HepG2 (cell line): ENCODE measurements around the gene PCGF2. TPM values are rescaled to one million over a fixed set of nuclear protein-coding genes. Genes with fewer than 3 reads are reported as not detected.

Experiments used
- ATF2 ChIP-seq: sonication (generic); formaldehyde crosslinking; IDR thresholded peaks from 2 replicates; pipeline ENCODE4 v1.4.0; 2020; ENCODE audit warnings: missing genetic modification reagents
- CREM ChIP-seq, 2 experiments: sonication (generic) in 1 of 2; formaldehyde crosslinking in 1 of 2; IDR thresholded peaks; 2 replicates each; pipeline versions ENCODE4 v1.4.0 to v1.6.1; 2016 to 2020; ENCODE audit warnings: antibody characterized with exemption in 1 of 2, mild to moderate bottlenecking in 1 of 2, missing genetic modification reagents in 1 of 2
- EED ChIP-seq: sonication (generic); formaldehyde crosslinking; IDR thresholded peaks from 2 replicates; pipeline ENCODE4 v1.5.0; 2020; ENCODE audit warnings: mild to moderate bottlenecking, missing genetic modification reagents
- ELK4 ChIP-seq: sonication (generic); formaldehyde crosslinking; IDR thresholded peaks from 2 replicates; pipeline ENCODE4 v1.9.0; 2021; ENCODE audit warnings: missing genetic modification reagents, borderline replicate concordance
- GMEB1 ChIP-seq: sonication (generic); formaldehyde crosslinking; IDR thresholded peaks from 2 replicates; pipeline ENCODE4 v1.5.1; 2020; ENCODE audit warnings: missing genetic modification reagents, mild to moderate bottlenecking, borderline replicate concordance
- HDAC1 ChIP-seq: sonication (generic); formaldehyde crosslinking; IDR thresholded peaks from 2 replicates; pipeline ENCODE4 v1.5.1; 2020; ENCODE audit warnings: mild to moderate bottlenecking, missing genetic modification reagents
- HOXD1 ChIP-seq: sonication (generic); formaldehyde crosslinking; IDR thresholded peaks from 2 replicates; pipeline ENCODE4 v1.5.0; 2020; ENCODE audit warnings: missing genetic modification reagents
- IRF2 ChIP-seq: IDR thresholded peaks from 2 replicates; pipeline ENCODE4 v1.6.1; 2018; ENCODE audit warnings: missing genetic modification reagents, missing compliant biosample characterization
- NFE2L2 ChIP-seq: fragments of 150-350 bp; IDR thresholded peaks from 2 replicates; pipeline ENCODE4 v1.6.1; 2014; ENCODE audit warnings: low read length
- PAF1 ChIP-seq: IDR thresholded peaks from 2 replicates; pipeline ENCODE4 v1.6.1; 2016; ENCODE audit warnings: missing genetic modification reagents, missing compliant biosample characterization
- PHF8 ChIP-seq: sonication (generic); formaldehyde crosslinking; IDR thresholded peaks from 2 replicates; pipeline ENCODE4 v1.5.0; 2020; ENCODE audit warnings: missing genetic modification reagents
- RARG ChIP-seq: sonication (generic); formaldehyde crosslinking; IDR thresholded peaks from 2 replicates; pipeline ENCODE4 v1.4.0; 2020; ENCODE audit warnings: low read depth, mild to moderate bottlenecking, missing genetic modification reagents
- TAF15 ChIP-seq: fragments of 200-400 bp; formaldehyde crosslinking; IDR thresholded peaks from one replicate; pipeline ENCODE4 v1.6.1; 2018; ENCODE audit warnings: mild to moderate bottlenecking, low read depth, low read length; ENCODE audit not compliant: poor library complexity, severe bottlenecking
- ZGPAT ChIP-seq: IDR thresholded peaks from 2 replicates; pipeline ENCODE4 v1.6.1; 2016; ENCODE audit warnings: mild to moderate bottlenecking
- ZNF281 ChIP-seq: sonication (generic); formaldehyde crosslinking; IDR thresholded peaks from 2 replicates; pipeline ENCODE4 v1.4.0; 2020; ENCODE audit warnings: missing genetic modification reagents, borderline replicate concordance
- ZNF33A ChIP-seq: sonication (generic); formaldehyde crosslinking; IDR thresholded peaks from 2 replicates; pipeline ENCODE4 v1.5.1; 2020; ENCODE audit warnings: missing genetic modification reagents, mild to moderate bottlenecking, moderate library complexity, borderline replicate concordance
- ZNF34 ChIP-seq: sonication (generic); formaldehyde crosslinking; IDR thresholded peaks from 2 replicates; pipeline ENCODE4 v1.4.0; 2020; ENCODE audit warnings: mild to moderate bottlenecking, missing genetic modification reagents, borderline replicate concordance
- ZNF460 ChIP-seq: sonication (generic); formaldehyde crosslinking; IDR thresholded peaks from 2 replicates; pipeline ENCODE4 v1.5.1; 2020; ENCODE audit warnings: missing genetic modification reagents, mild to moderate bottlenecking, borderline replicate concordance
- ZNF496 ChIP-seq: sonication (generic); formaldehyde crosslinking; IDR thresholded peaks from 2 replicates; pipeline ENCODE4 v1.8.1; 2023; ENCODE audit warnings: mild to moderate bottlenecking, moderate library complexity, missing genetic modification reagents; ENCODE audit not compliant: insufficient replicate concordance
- ZNF768 ChIP-seq: sonication (generic); formaldehyde crosslinking; IDR thresholded peaks from 2 replicates; pipeline ENCODE4 v1.4.0; 2020; ENCODE audit warnings: missing genetic modification reagents
- polyA plus RNA-seq, 8 experiments: library from polyadenylated mRNA; depleted of rRNA in 3 of 8; stranded (reverse) in 7 of 8; unstranded in 1 of 8; fragments of >200 nt; fragmentation: Illumina TruSeq in 4 of 8; extraction: Trizol in 4 of 8; gene quantifications; 2 replicates each; pipeline versions ENCODE4 v1.2.1 to v1.2.3, GENCODE V29; 2011 to 2016; ENCODE audit warnings: low read depth in 4 of 8, missing spikeins in 1 of 8, mixed read lengths in 1 of 8; ENCODE audit not compliant: insufficient read depth in 1 of 8
- total RNA-seq, 5 experiments: library from RNA; depleted of rRNA; stranded (reverse); fragments of >200 nt; fragmentation: Illumina TruSeq; extraction: Trizol; gene quantifications; 2 replicates each; pipeline ENCODE4 v1.2.3, GENCODE V29; 2016; ENCODE audit warnings: low read depth in 1 of 5

Gene PCGF2
- total and polyA plus RNA-seq, 2 of the 13 experiments (the other 11 are each of a cell fraction or from before 2014, with no cell fraction given) = 11.6 to 29.4 TPM

- TF ChIP-seq ZNF34 (peak; percentile 58; the same call in 1 of the 2 replicates), ZNF496 (CRISPR knock-in tag) (no peak), ATF2 (no peak; the same call in 1 of the 2 replicates), PAF1 (no peak; the same call in 1 of the 2 replicates), HDAC1 (CRISPR knock-in tag) (peak; percentile 52; the same call in 1 of the 2 replicates), CREM (IDR thresholded peaks at IDR 0.05) (no peak), CREM (CRISPR knock-in tag; IDR thresholded peaks at IDR 0.05) (no peak), ZGPAT (CRISPR knock-in tag) (no peak; the same call in 1 of the 2 replicates), HOXD1 (CRISPR knock-in tag) (0 out of 2 replicates have a peak, but pooled peaks have one; percentile 25), EED (CRISPR knock-in tag) (peak; percentile 62), ZNF768 (peak; percentile 57; the same call in 1 of the 2 replicates), PHF8 (CRISPR knock-in tag) (peak; percentile 64), IRF2 (CRISPR knock-in tag) (no peak), ZNF460 (CRISPR knock-in tag) (no peak), NFE2L2 (no peak), ZNF281 (CRISPR knock-in tag) (no peak), RARG (CRISPR knock-in tag) (no peak), TAF15 (no peak), GMEB1 (CRISPR knock-in tag) (peak; percentile 22; the same call in 1 of the 2 replicates), ELK4 (no peak), ZNF33A (CRISPR knock-in tag) (no peak)
These were observed 18.1 kb downstream of the PCGF2 start, which contains the start of gene CISD3 (continued) for GRCh38 chr17:38729886-38730525.
